K562 (cell line): Measurements from ENCODE around the gene LRRC25. TPM values are rescaled to one million over a fixed set of nuclear protein-coding genes. Genes with fewer than 3 reads are reported as not detected.
A peak's percentile ranks its signal among the peaks of the same experiment; 100 is the strongest.

Experiments
- AFF1 ChIP-seq, 2 experiments: fragments of 450-650 bp; IDR thresholded peaks; 2 replicates each; pipeline ENCODE4 v1.6.1; 2018; ENCODE audit warnings: mild to moderate bottlenecking in 2 of 2, low read depth in 1 of 2; ENCODE audit not compliant: partially characterized antibody in 2 of 2
- ARID3A ChIP-seq: IDR thresholded peaks from 2 replicates; pipeline ENCODE4 v1.6.1; 2012; ENCODE audit warnings: low read depth, low read length, improper control_type of control experiment, borderline replicate concordance
- EP300 ChIP-seq: IDR thresholded peaks from 2 replicates; pipeline ENCODE4 v1.6.1; 2012; ENCODE audit warnings: low read length, improper control_type of control experiment
- FOXP4 ChIP-seq: sonication (generic); formaldehyde crosslinking; IDR thresholded peaks from 2 replicates; pipeline ENCODE4 v1.8.0; 2022; ENCODE audit warnings: mild to moderate bottlenecking, missing genetic modification reagents, borderline replicate concordance
- L3MBTL2 ChIP-seq: fragments of 450-650 bp; IDR thresholded peaks from 2 replicates; pipeline ENCODE4 v1.6.1; 2016; ENCODE audit warnings: mild to moderate bottlenecking, moderate library complexity
- MTA2 ChIP-seq: fragments of 450-650 bp; IDR thresholded peaks from 2 replicates; pipeline ENCODE4 v1.6.1; 2016; ENCODE audit warnings: low read depth
- NRF1 ChIP-seq, 2 experiments: fragments of 450-650 bp; IDR thresholded peaks in 1 of 2; conservative IDR thresholded peaks in 1 of 2; 2 replicates each; pipeline ENCODE4 v1.6.1; 2014; ENCODE audit warnings: mild to moderate bottlenecking in 2 of 2
- RFX7 ChIP-seq: fragments of 250-450 bp; sonication (Bioruptor Pico); IDR thresholded peaks from 2 replicates; pipeline ENCODE4 v1.5.1; 2021; ENCODE audit warnings: mild to moderate bottlenecking
- SIN3A ChIP-seq, 2 experiments: fragments of 150-350 bp in 1 of 2; IDR thresholded peaks; 2 replicates each; pipeline ENCODE4 v1.6.1; 2011 to 2016; ENCODE audit warnings: borderline replicate concordance in 2 of 2, low read depth in 2 of 2, low read length in 2 of 2, mild to moderate bottlenecking in 2 of 2, moderate library complexity in 2 of 2; ENCODE audit not compliant: control insufficient read depth in 1 of 2
- ZBTB9 ChIP-seq: fragments of 450-650 bp; formaldehyde crosslinking; IDR thresholded peaks from 2 replicates; pipeline ENCODE4 v1.4.0; 2020; ENCODE audit warnings: mild to moderate bottlenecking, moderate library complexity
- ZNF197 ChIP-seq: fragments of 200-800 bp; sonication (Bioruptor generic); IDR thresholded peaks from 2 replicates; pipeline ENCODE4 v1.6.1; 2016; ENCODE audit warnings: low read depth, missing genetic modification characterization, missing compliant biosample characterization
- ZNF398 ChIP-seq: fragments of 250-450 bp; sonication (Bioruptor Pico); IDR thresholded peaks from 2 replicates; pipeline ENCODE4 v1.8.0; 2021; ENCODE audit warnings: moderate library complexity, mild to moderate bottlenecking, inconsistent platforms
- ZNF444 ChIP-seq: fragments of 250-450 bp; sonication (Bioruptor Pico); IDR thresholded peaks from 2 replicates; pipeline ENCODE4 v1.4.0; 2020; ENCODE audit warnings: mild to moderate bottlenecking, moderate library complexity
- ZNF589 ChIP-seq: fragments of 200-800 bp; sonication (Bioruptor generic); IDR thresholded peaks from 2 replicates; pipeline ENCODE4 v1.6.1; 2016; ENCODE audit warnings: low read depth, missing genetic modification characterization, missing compliant biosample characterization
- polyA plus RNA-seq, 8 experiments: library from polyadenylated mRNA; depleted of rRNA in 4 of 8; stranded (reverse) in 5 of 8; unstranded in 3 of 8; fragments of >200 nt; fragmentation: Nextera tagmentation in 2 of 8; fragmentation: Illumina TruSeq in 1 of 8; extraction: Ambion mirVana in 2 of 8; extraction: Trizol in 1 of 8; gene quantifications; 2 replicates each; pipeline versions ENCODE4 v1.2.1 to v1.2.3, GENCODE V29; 2011 to 2014; ENCODE audit warnings: inconsistent platforms in 1 of 8, missing spikeins in 1 of 8
- total RNA-seq, 7 experiments: library from RNA; depleted of rRNA in 6 of 7; stranded (reverse); fragments of >200 nt in 6 of 7; fragmentation: Illumina TruSeq in 2 of 7; extraction: Trizol in 2 of 7; gene quantifications; 2 replicates each; pipeline versions ENCODE4 v1.2.1 to v1.2.3, GENCODE V29; 2011 to 2021; ENCODE audit warnings: low replicate concordance in 1 of 7

Gene LRRC25
- total and polyA plus RNA-seq, 9 of the 15 experiments (the other 6 are each of a cell fraction or from before 2014, with no cell fraction given): 0.07 to 0.36 (median 0.10) TPM; not detected in 3

GRCh38 chr19:18415178-18415867 lies 17.9 kb upstream of the LRRC25 start (continued):
- 0 out of 2 replicates have a peak, but pooled peaks have one; percentile 19 for TF ChIP-seq ARID3A
- peak; percentile 90 for TF ChIP-seq ZBTB9 (CRISPR knock-in tag)
- TF ChIP-seq MTA2: peak; percentile 51; the same call in 1 of the 2 replicates
- peak; percentile 19 to 44; a peak in 3 of 4 replicates for TF ChIP-seq NRF1 (conservative IDR thresholded peaks at IDR 0.05 in 1 of 2, IDR thresholded peaks at IDR 0.05 in 1 of 2)
- peak; percentile 25; the same call in 1 of the 2 replicates for TF ChIP-seq L3MBTL2
- TF ChIP-seq ZNF398 (CRISPR knock-in tag): peak; percentile 31; the same call in 1 of the 2 replicates
- TF ChIP-seq RFX7 (CRISPR knock-in tag): 0 out of 2 replicates have a peak, but pooled peaks have one; percentile 47
- TF ChIP-seq SIN3A (IDR thresholded peaks at IDR 0.05; ENCODE audit: borderline replicate concordance in 2 of 2, control insufficient read depth in 1 of 2, low read depth in 2 of 2, low read length in 2 of 2): peak in 1 of 2 experiments; percentile 26; a peak in 1 of 4 replicates
- TF ChIP-seq ZNF444: 0 out of 2 replicates have a peak, but pooled peaks have one; percentile 47
- peak; percentile 59 to 60 for TF ChIP-seq AFF1 (IDR thresholded peaks at IDR 0.05; ENCODE audit: low read depth in 1 of 2, partially characterized antibody in 2 of 2)
- TF ChIP-seq ZNF589 (CRISPR knock-in tag): peak; percentile 95
- TF ChIP-seq ZNF197: 0 out of 2 replicates have a peak, but pooled peaks have one; percentile 15
- no peak for TF ChIP-seq FOXP4 (CRISPR knock-in tag)
- no peak for TF ChIP-seq EP300
